SU-DHL-6 (cell line): ENCODE measurements around the gene DUSP5.

Experiments
- H2AFZ ChIP-seq: fragments of 200-600 bp; sonication (generic); 2 replicates; pipeline ENCODE4 v1.6.1; 2014; ENCODE audit warnings: low read depth, mild to moderate bottlenecking, moderate library complexity, mixed read lengths, antibody characterized with exemption, low read length; ENCODE audit not compliant: severe bottlenecking
- H3F3A ChIP-seq: fragments of 200-600 bp; shearing (Covaris generic); 2 replicates; pipeline ENCODE4 v1.6.0; 2016; ENCODE audit warnings: antibody characterized with exemption, mild to moderate bottlenecking; ENCODE audit not compliant: insufficient read depth
- H3K27ac ChIP-seq: fragments of 200-600 bp; sonication (generic); 2 replicates; pipeline ENCODE4 v1.5.1; 2016; ENCODE audit warnings: low read depth, mild to moderate bottlenecking, low read length, moderate library complexity, mixed read lengths
- H3K27me3 ChIP-seq: fragments of 200-600 bp; sonication (generic), shearing (Covaris generic); 2 replicates; pipeline ENCODE4 v1.6.0; 2014; ENCODE audit warnings: mild to moderate bottlenecking, low read length
- H3K36me3 ChIP-seq: fragments of 200-600 bp; sonication (generic); 2 replicates; pipeline ENCODE4 v1.6.1; 2014; ENCODE audit warnings: mild to moderate bottlenecking, low read length, mixed read lengths
- H3K4me2 ChIP-seq: fragments of 300-600, 200-600 bp; shearing (Covaris generic), sonication (generic); 2 replicates; pipeline ENCODE4 v1.6.0; 2014; ENCODE audit warnings: low read length, low read depth, mild to moderate bottlenecking; ENCODE audit not compliant: poor library complexity, severe bottlenecking
- H3K4me3 ChIP-seq: fragments of 200-600 bp; sonication (generic); 2 replicates; pipeline ENCODE4 v1.5.1; 2014; ENCODE audit warnings: antibody characterized with exemption, low read length, mild to moderate bottlenecking, mixed read lengths; ENCODE audit not compliant: insufficient read depth, poor library complexity, severe bottlenecking
- H3K79me2 ChIP-seq: fragments of 200-600 bp; sonication (generic); 2 replicates; pipeline ENCODE4 v1.6.1; 2014; ENCODE audit warnings: mild to moderate bottlenecking, low read length, moderate library complexity; ENCODE audit not compliant: insufficient read depth
- H3K9ac ChIP-seq: fragments of 200-600 bp; sonication (generic); 2 replicates; pipeline ENCODE4 v1.7.0; 2014; ENCODE audit warnings: mild to moderate bottlenecking, low read length
- H3K9me2 ChIP-seq: fragments of 200-600 bp; sonication (generic); replicated peaks from 2 replicates; pipeline ENCODE4 v1.6.1; 2014; ENCODE audit warnings: low read length; ENCODE audit not compliant: insufficient read depth
- H3K9me3 ChIP-seq: fragments of 200-600 bp; sonication (generic); 2 replicates; pipeline ENCODE4 v1.6.1; 2014; ENCODE audit warnings: low read length, mixed read lengths; ENCODE audit not compliant: insufficient read depth
- H4K20me1 ChIP-seq: fragments of 200-600 bp; sonication (generic); 2 replicates; pipeline ENCODE4 v1.6.1; 2014; ENCODE audit warnings: low read depth, mild to moderate bottlenecking, antibody characterized with exemption, low read length, moderate library complexity, mixed read lengths
- EZH2phosphoT487 ChIP-seq: fragments of 200-600 bp; sonication (generic), shearing (Covaris generic); conservative IDR thresholded peaks from 2 replicates; pipeline ENCODE4 v1.6.1; 2018; ENCODE audit warnings: mild to moderate bottlenecking, antibody characterized with exemption, low read length, moderate library complexity, mixed read lengths
- TF ChIP-seq, protein P1 (sequence below): fragments of 200-600 bp; sonication (generic); IDR thresholded peaks from one replicate; pipeline ENCODE4 v1.5.1; 2017; ENCODE audit warnings: antibody characterized with exemption, mild to moderate bottlenecking, low read length, moderate library complexity; ENCODE audit not compliant: insufficient read depth, poor library complexity, severe bottlenecking

DUSP5 gene

DNA sequence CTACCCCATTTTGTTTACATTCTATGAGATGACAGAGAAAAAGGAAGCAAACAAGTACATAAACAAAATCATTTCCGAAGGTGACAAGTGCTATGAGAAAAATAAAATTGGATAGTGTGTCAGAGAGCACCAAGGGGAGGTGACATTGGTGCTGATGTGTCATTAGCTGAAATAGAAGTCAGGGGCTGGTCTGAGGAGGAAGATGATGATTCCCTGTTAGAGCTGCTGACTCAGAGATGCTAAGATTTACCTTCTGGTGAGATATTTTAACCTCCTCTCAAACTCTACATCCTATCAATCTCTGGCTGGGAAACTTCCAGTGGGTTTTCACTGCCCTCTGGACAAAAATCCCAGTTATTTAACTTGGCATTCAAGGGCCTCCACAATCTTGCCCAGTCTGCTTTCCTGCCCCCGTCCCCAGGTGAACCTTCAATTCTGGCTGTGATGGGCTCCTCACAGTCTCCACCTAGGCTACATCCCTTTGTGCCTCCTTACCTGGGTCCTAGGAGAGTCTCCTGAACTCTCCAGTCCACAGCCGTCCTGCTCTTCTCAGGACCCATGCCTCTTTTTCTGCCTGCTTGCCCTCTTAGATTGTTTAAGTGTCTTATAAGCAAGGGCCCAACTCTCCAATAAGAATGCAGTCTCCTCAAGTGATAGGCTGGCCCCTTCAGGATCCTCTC is 26.6 kb downstream of the DUSP5 start:
- no peak overlapping the region for H3K27ac ChIP-seq
- H3K4me2 ChIP-seq, result no peak overlapping the region
- H3F3A ChIP-seq, result no peaks in the 10 kb centered on the region

DNA sequence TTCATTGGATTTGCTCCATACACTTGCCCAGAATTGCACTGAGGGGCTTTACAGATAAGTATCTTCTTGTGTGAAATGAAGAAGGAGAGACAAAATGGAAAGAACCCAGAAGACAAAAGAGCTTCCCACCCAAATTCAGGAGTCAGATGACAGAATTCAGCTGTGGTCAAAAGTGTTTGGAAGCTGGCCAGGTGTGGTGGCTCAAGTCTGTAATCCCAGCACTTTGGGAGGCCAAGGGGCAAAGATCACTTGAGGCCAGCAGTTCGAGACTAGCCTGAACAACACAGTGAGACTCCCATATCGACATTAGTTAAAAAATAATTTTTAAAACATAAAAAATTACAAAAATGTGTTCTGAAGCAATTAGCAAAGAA is 27.1 kb downstream of the DUSP5 start:
- TF ChIP-seq EZH2phosphoT487, result no peak
- TF ChIP-seq, protein P1, sequence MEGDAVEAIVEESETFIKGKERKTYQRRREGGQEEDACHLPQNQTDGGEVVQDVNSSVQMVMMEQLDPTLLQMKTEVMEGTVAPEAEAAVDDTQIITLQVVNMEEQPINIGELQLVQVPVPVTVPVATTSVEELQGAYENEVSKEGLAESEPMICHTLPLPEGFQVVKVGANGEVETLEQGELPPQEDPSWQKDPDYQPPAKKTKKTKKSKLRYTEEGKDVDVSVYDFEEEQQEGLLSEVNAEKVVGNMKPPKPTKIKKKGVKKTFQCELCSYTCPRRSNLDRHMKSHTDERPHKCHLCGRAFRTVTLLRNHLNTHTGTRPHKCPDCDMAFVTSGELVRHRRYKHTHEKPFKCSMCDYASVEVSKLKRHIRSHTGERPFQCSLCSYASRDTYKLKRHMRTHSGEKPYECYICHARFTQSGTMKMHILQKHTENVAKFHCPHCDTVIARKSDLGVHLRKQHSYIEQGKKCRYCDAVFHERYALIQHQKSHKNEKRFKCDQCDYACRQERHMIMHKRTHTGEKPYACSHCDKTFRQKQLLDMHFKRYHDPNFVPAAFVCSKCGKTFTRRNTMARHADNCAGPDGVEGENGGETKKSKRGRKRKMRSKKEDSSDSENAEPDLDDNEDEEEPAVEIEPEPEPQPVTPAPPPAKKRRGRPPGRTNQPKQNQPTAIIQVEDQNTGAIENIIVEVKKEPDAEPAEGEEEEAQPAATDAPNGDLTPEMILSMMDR, result no peak
- no peaks in the 10 kb centered on the region for H4K20me1 ChIP-seq
- H3K4me2 ChIP-seq, result no peak overlapping the region
- H3K36me3 ChIP-seq, result no peaks in the 10 kb centered on the region
- H3K79me2 ChIP-seq, result no peaks in the 10 kb centered on the region
- no peaks in the 10 kb centered on the region for H3F3A ChIP-seq
- H3K4me3 ChIP-seq, result no peak overlapping the region
- no peak overlapping the region for H3K9ac ChIP-seq
- H3K27ac ChIP-seq, result no peak overlapping the region
- H3K9me3 ChIP-seq, result no peaks in the 10 kb centered on the region
- H3K27me3 ChIP-seq, result no peaks in the 10 kb centered on the region
- H3K9me2 ChIP-seq, result no peaks in the 10 kb centered on the region
- H2AFZ ChIP-seq, result no peak overlapping the region

More for the DNA sequence above, 26.6 kb downstream of the DUSP5 start:
- no peak overlapping the region for H3K4me3 ChIP-seq
- no peak overlapping the region for H2AFZ ChIP-seq
- TF ChIP-seq, protein P1, result no peak
- no peak for TF ChIP-seq EZH2phosphoT487
- no peaks in the 10 kb centered on the region for H3K36me3 ChIP-seq
- no peaks in the 10 kb centered on the region for H3K27me3 ChIP-seq
- H3K9me3 ChIP-seq, result no peaks in the 10 kb centered on the region
- H3K9ac ChIP-seq, result no peak overlapping the region
- H4K20me1 ChIP-seq, result no peaks in the 10 kb centered on the region
- no peaks in the 10 kb centered on the region for H3K9me2 ChIP-seq
- H3K79me2 ChIP-seq, result no peaks in the 10 kb centered on the region

DNA sequence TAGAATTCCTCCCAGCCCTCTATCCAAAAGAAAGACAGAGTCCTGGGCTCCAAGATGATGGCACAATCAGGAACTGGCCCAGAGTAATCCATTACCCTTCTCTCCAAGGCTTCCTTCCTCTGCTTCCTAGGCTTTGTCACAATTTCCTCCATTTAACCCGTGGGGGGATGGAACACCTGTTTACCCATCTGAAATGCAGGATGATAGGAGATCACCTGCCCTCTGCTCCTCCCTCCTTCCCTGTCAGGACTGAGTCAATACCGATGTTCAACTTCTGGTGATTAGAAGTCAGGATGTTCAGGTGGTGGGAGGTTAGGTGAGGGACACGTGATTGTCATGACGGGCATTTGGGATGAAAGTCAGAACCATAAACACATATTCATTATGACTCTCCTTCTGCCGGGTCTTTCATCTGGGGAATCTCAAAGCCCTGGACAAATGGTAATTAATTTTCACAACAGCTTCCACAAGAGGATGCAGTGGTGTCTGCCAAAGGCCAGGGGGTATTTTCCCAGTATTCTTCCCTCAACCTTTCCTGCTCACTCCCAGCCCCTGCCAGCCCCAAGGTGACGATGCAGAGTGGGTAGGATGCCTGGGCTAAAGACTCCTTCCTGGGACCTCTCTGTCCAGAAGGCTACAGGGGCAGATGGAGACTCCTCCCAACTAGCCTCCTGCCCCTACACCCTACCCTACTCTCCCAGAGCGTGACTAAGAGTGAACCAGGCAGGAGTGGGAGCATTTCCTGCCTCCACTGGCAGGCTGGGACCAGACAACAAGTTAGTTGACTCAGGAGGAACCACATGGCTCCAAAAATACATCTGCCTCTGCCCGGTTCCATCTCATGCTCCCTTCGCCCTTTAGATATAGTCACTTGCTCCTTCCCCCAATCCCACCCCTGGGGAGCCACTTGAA is 27.9 kb downstream of the DUSP5 start:
- H3F3A ChIP-seq, result no peaks in the 10 kb centered on the region
- no peak for TF ChIP-seq EZH2phosphoT487
- TF ChIP-seq, protein P1, result no peak
- H3K4me3 ChIP-seq, result no peak overlapping the region
- H3K9me2 ChIP-seq, result no peaks in the 10 kb centered on the region
- H3K9me3 ChIP-seq, result no peaks in the 10 kb centered on the region
- no peaks in the 10 kb centered on the region for H4K20me1 ChIP-seq
- no peaks in the 10 kb centered on the region for H3K36me3 ChIP-seq
- no peaks in the 10 kb centered on the region for H3K27me3 ChIP-seq
- H3K27ac ChIP-seq, result no peak overlapping the region
- H2AFZ ChIP-seq, result no peak overlapping the region
- no peak overlapping the region for H3K4me2 ChIP-seq
- H3K79me2 ChIP-seq, result no peaks in the 10 kb centered on the region
- no peak overlapping the region for H3K9ac ChIP-seq
